ENCODE data around the gene PLAU. TPM values are rescaled to one million over a fixed set of nuclear protein-coding genes. Genes with fewer than 3 reads are reported as not detected.

The PLAU gene
- total and polyA plus RNA-seq, 2 of the 13 experiments (the other 11 are each of a cell fraction or from before 2014, with no cell fraction given) = 0.45 to 11.2 TPM

- CTCF ChIA-PET (ENCODE audit: low intra/inter-chr PET ratio, low total read pairs) = no interaction called here
- no peaks in the 10 kb centered on the region for H3K79me2 ChIP-seq (ENCODE audit: insufficient read depth, low read length)
- no TSS peak for BruUV-seq (replicated peaks)
- H4K20me1 ChIP-seq (ENCODE audit: insufficient read depth, low read length) = no peaks in the 10 kb centered on the region
- no peaks in the 10 kb centered on the region for H3K36me3 ChIP-seq (replicated peaks in 1 of 2; ENCODE audit: control insufficient read depth in 1 of 2, insufficient read depth in 2 of 2, low read length in 2 of 2)
- 24% methylated on average over 4 of the region's 4 CpGs for WGBS (ENCODE audit: low lambda C conversion rate)
- POLR2A ChIA-PET = no interaction called here
- DNase-seq (ENCODE audit: low spot score) (no peak), FAIRE-seq (no peak), ATAC-seq (no peak)
- intact Hi-C loops (cut with micrococcal nuclease; ENCODE audit: unreplicated experiment) (no loop called here), in situ Hi-C loops (cut with HindIII; ENCODE audit: extremely low pct_ligation_motif_present, low pct_unique_long_range_greater_than_20kb) (no loop called here)
- no peak overlapping the region for H3K27ac ChIP-seq (ENCODE audit: extremely low read length, insufficient read depth, low read length)
- H3K4me3 ChIP-seq (replicated peaks in 1 of 3; ENCODE audit: insufficient read depth in 1 of 3, low read depth in 2 of 3, low read length in 3 of 3) = 0 out of 6 replicates have a peak overlapping the region, but pooled peaks of 1 of the 3 experiments have one; percentile 3
- H3K9ac ChIP-seq (ENCODE audit: insufficient read depth, low read depth, low read length) = no peak overlapping the region
- H2AFZ ChIP-seq (ENCODE audit: low read length) = no peak overlapping the region
- peaks cover 4 to 16% of the 10 kb centered on the region in 2 experiments; a peak in 4 of 5 replicates for H3K27me3 ChIP-seq (ENCODE audit: control insufficient read depth in 1 of 2, insufficient read depth in 2 of 2, low read length in 2 of 2)
- TF ChIP-seq U2AF1 (optimal IDR thresholded peaks at IDR 0.05; ENCODE audit: low read depth, low read length) (no peak), JDP2 (CRISPR knock-in tag; IDR thresholded peaks at IDR 0.05; ENCODE audit: borderline replicate concordance) (no peak), MEIS1 (CRISPR knock-in tag; IDR thresholded peaks at IDR 0.05; ENCODE audit: borderline replicate concordance) (no peak), ZBTB44 (CRISPR knock-in tag; IDR thresholded peaks at IDR 0.05) (no peak), ZNF124 (CRISPR knock-in tag; IDR thresholded peaks at IDR 0.05) (no peak), ZNF513 (CRISPR knock-in tag; conservative IDR thresholded peaks at IDR 0.05) (no peak), MTA3 (CRISPR knock-in tag; IDR thresholded peaks at IDR 0.05) (no peak), ZNF652 (CRISPR knock-in tag; IDR thresholded peaks at IDR 0.05; ENCODE audit: borderline replicate concordance, low read depth) (no peak), ZNF446 (CRISPR knock-in tag; IDR thresholded peaks at IDR 0.05) (no peak), MLLT10 (CRISPR knock-in tag; IDR thresholded peaks at IDR 0.05) (no peak), KMT2B (CRISPR knock-in tag; IDR thresholded peaks at IDR 0.05) (no peak), ATF1 (CRISPR knock-in tag; IDR thresholded peaks at IDR 0.05) (no peak), ZBTB1 (CRISPR knock-in tag; IDR thresholded peaks at IDR 0.05; ENCODE audit: borderline replicate concordance) (no peak), ZFP1 (CRISPR knock-in tag; IDR thresholded peaks at IDR 0.05) (no peak)
- peak overlapping the region; percentile 49 for H3K4me2 ChIP-seq (ENCODE audit: low read depth, low read length)
- no peaks in the 10 kb centered on the region for H3K9me3 ChIP-seq (ENCODE audit: low read length)
- peaks cover 43% of the 10 kb centered on the region for H3K4me1 ChIP-seq (ENCODE audit: insufficient read depth, low read length)
Measured at GRCh38 chr10:73909540-73910115, 1.3 kb upstream of the PLAU start.
